Prostate gland (tissue), 2 donors: ENCODE results near the gene NTNG1. TPM values are rescaled to one million over a fixed set of nuclear protein-coding genes. Genes with fewer than 3 reads are reported as not detected.

ENCODE experiments used
- DNase-seq: peaks from one replicate; pipeline ENCODE4 v3.0.0-alpha.2; 2019; ENCODE audit warnings: low spot score
- H3K27ac ChIP-seq, 2 donors: fragments of 200-600 bp; sonication (generic); 2 replicates each; pipeline ENCODE4 v1.5.1; 2017 to 2019
- H3K27me3 ChIP-seq: fragments of 200-600 bp; sonication (generic); replicated peaks from 2 replicates; pipeline ENCODE4 v1.5.1; 2019; ENCODE audit not compliant: insufficient read depth
- H3K36me3 ChIP-seq, 2 donors: fragments of 200-600 bp; sonication (generic); 1 replicate in 1 of 2; 2 replicates in 1 of 2; pipeline versions ENCODE4 v1.5.1 to v1.8.1; 2017 to 2019
- H3K4me1 ChIP-seq: fragments of 200-600 bp; sonication (generic); replicated peaks from 2 replicates; pipeline ENCODE4 v1.5.1; 2019
- H3K4me3 ChIP-seq, 2 donors: fragments of 200-600 bp; sonication (generic); 2 replicates each; pipeline ENCODE4 v1.5.1; 2017 to 2019
- H3K9me3 ChIP-seq: fragments of 200-600 bp; sonication (generic); 2 replicates; pipeline ENCODE4 v1.5.1; 2017
- CTCF ChIP-seq, 4 experiments: fragments of 200-600 bp in 2 of 4; fragments of 450-650 bp in 2 of 4; sonication (generic) in 2 of 4; IDR thresholded peaks; 1 replicate in 3 of 4; 2 replicates in 1 of 4; pipeline ENCODE4 v1.5.1; 2016 to 2019; ENCODE audit warnings: antibody characterized with exemption in 4 of 4, mild to moderate bottlenecking in 2 of 4, moderate library complexity in 2 of 4
- POLR2A ChIP-seq: fragments of 450-650 bp; IDR thresholded peaks from one replicate; pipeline ENCODE4 v1.6.1; 2016; ENCODE audit warnings: antibody characterized with exemption, mild to moderate bottlenecking
- POLR2AphosphoS5 ChIP-seq: sonication (generic); formaldehyde crosslinking; IDR thresholded peaks from one replicate; pipeline ENCODE4 v1.6.1; 2017; ENCODE audit warnings: antibody characterized with exemption
- whole genome bisulfite sequencing: methylation state at CpG from one replicate; pipeline ENCODE4 v1.1.5; 2018; 5-methylcytosine and 5-hydroxymethylcytosine counted together
- intact Hi-C: fragments of 100-400 bp; cut with DNase I; formaldehyde crosslinking; loops from one replicate; pipeline ENCODE4 v1.14.2; 2022
- total RNA-seq, 2 donors: library from RNA; depleted of rRNA; stranded (reverse); fragments of >200 nt; gene quantifications; one replicate each; pipeline ENCODE4 v1.1.0, GENCODE V29; 2016

Gene NTNG1
- total RNA-seq, 2 donors from 2014 or later, result 2.6 to 5.1 TPM

DNA sequence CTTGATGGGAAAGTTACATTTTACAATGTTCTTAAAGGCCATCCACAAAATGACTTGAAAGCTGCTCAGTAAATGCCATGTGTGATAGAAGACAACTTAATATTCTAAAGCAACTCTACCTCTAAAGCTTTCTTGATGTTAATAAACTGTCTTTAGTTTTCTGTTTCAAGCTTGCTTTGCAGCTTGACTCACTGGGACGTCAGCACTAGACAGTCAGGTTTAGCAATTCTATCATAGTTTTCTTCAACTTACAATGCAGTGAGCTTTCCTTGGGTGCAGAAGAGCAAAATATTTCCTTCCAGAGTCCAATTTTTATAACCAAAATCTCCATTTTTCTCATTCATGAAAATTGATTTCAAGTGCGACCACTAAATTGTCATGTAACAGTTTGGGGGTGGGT lies 273.1 kb downstream of the NTNG1 start:
- 71% methylated on average over 2 of the region's 2 CpGs for WGBS
- H3K27me3 ChIP-seq, result no peaks in the 10 kb centered on the region
- intact Hi-C loops, result no loop called here
- TF ChIP-seq POLR2A (no peak), CTCF (IDR thresholded peaks at IDR 0.05) (no peak), POLR2AphosphoS5 (no peak)
- no peak overlapping the region for H3K4me3 ChIP-seq
- no peaks in the 10 kb centered on the region for H3K36me3 ChIP-seq
- no peaks in the 10 kb centered on the region for H3K9me3 ChIP-seq
- DNase-seq, result no peak
- no peak overlapping the region for H3K27ac ChIP-seq
- no peaks in the 10 kb centered on the region for H3K4me1 ChIP-seq

GRCh38 chr1:107414550-107414949 lies 273.7 kb downstream of the NTNG1 start:
- Histone ChIP-seq H3K4me1 (no peaks in the 10 kb centered on the region), H3K9me3 (no peaks in the 10 kb centered on the region), H3K4me3 (no peak overlapping the region), H3K27me3 (no peaks in the 10 kb centered on the region), H3K36me3 (no peaks in the 10 kb centered on the region), H3K27ac (no peak overlapping the region)
- intact Hi-C loops, result no loop called here
- DNase-seq, result no peak
- TF ChIP-seq POLR2A, result no peak
- TF ChIP-seq CTCF (IDR thresholded peaks at IDR 0.05), result no peak
- TF ChIP-seq POLR2AphosphoS5, result no peak
- WGBS, result 60% methylated on average over 3 of the region's 3 CpGs

DNA sequence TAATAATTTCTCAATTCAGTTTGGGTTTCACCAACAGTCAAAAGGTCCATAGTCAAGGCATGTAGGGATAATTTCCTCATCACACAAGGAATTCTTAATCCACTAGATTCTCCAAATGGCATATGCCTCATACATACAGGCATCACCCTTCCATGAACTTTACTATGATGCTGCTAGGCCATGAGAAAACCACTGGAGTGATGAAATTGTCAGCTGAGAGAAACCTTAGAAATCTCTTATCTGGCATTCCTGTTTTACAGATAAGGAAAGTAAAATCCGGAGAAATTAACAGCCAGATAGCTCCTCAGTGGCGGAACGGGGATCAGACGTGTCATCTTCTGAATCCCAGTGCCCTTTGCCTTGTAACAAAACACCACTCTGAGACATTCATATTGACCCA lies 274.4 kb downstream of the NTNG1 start:
- Histone ChIP-seq H3K4me1 (no peaks in the 10 kb centered on the region), H3K9me3 (no peaks in the 10 kb centered on the region), H3K4me3 (no peak overlapping the region), H3K27ac (no peak overlapping the region), H3K36me3 (no peaks in the 10 kb centered on the region), H3K27me3 (no peaks in the 10 kb centered on the region)
- intact Hi-C loops, result no loop called here
- 95% methylated on average over 4 of the region's 4 CpGs for WGBS
- no peak for TF ChIP-seq POLR2A
- no peak for TF ChIP-seq POLR2AphosphoS5
- TF ChIP-seq CTCF (IDR thresholded peaks at IDR 0.05), result no peak
- DNase-seq, result no peak

DNA sequence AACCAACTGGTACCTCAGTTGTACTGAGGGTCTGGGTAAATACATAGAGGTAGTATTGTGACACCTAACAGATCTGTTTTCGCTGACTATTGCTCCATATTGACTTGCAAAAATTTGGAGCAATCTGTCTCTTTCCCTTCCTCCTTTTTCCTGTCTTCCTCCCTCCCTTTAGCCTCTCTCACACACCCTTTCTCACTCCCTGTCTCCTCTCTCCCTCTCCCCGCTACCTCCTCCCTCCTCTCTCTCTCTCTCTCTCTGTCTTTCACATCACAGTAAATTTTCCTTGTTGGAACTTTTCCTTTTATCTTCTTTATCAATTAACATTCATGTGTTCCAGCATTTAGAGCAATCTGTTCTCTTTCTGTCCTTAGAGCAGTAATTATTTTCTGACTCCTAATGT lies 278.2 kb downstream of the NTNG1 start:
- Histone ChIP-seq H3K27me3 (no peaks in the 10 kb centered on the region), H3K4me1 (no peaks in the 10 kb centered on the region), H3K4me3 (no peak overlapping the region), H3K36me3 (no peaks in the 10 kb centered on the region), H3K9me3 (no peaks in the 10 kb centered on the region), H3K27ac (no peak overlapping the region)
- 86% methylated on average over 2 of the region's 2 CpGs for WGBS
- no peak for DNase-seq
- intact Hi-C loops, result no loop called here
- TF ChIP-seq POLR2A, result no peak
- TF ChIP-seq POLR2AphosphoS5, result no peak
- TF ChIP-seq CTCF (IDR thresholded peaks at IDR 0.05), result no peak

DNA sequence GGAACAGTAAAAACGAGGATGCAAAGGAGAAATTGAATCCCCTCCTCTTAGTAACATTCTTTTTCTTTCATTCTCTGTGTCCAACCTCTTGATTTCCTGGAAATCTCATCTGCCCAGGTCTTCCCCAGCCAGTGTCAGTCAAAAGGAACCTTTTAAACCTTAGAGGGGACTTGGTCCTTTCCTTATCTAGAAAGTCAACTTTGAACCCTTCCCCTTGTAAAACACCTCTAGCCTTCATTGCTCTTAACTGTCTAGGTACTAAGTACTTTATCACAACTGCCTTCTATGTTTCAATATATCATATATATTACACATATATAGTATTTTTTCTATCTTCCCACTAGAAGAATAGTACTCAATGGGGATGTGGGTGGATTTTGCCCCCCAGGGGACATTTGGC lies 282.1 kb downstream of the NTNG1 start:
- no peaks in the 10 kb centered on the region for H3K36me3 ChIP-seq
- intact Hi-C loops, result no loop called here
- no peaks in the 10 kb centered on the region for H3K27me3 ChIP-seq
- WGBS, result 89% methylated on average over 1 of the region's 1 CpG
- H3K4me3 ChIP-seq, result no peak overlapping the region
- DNase-seq, result no peak
- no peak overlapping the region for H3K27ac ChIP-seq
- no peaks in the 10 kb centered on the region for H3K4me1 ChIP-seq
- TF ChIP-seq POLR2A (no peak), CTCF (IDR thresholded peaks at IDR 0.05) (no peak), POLR2AphosphoS5 (no peak)
- no peaks in the 10 kb centered on the region for H3K9me3 ChIP-seq
